Hepatocyte (in vitro differentiated cells): ENCODE measurements around the gene JMJD8. TPM values are rescaled to one million over a fixed set of nuclear protein-coding genes. Genes with fewer than 3 reads are reported as not detected.

ENCODE experiments used
- DNase-seq: peaks from one replicate; pipeline ENCODE4 v3.0.0-alpha.2; 2016; ENCODE audit warnings: low spot score
- H2AFZ ChIP-seq: fragments of 200-600 bp; sonication (generic); 2 replicates; pipeline ENCODE4 v1.6.0; 2016; ENCODE audit warnings: antibody characterized with exemption, mild to moderate bottlenecking
- H3K27ac ChIP-seq: fragments of 200-600 bp; sonication (generic); 2 replicates; pipeline ENCODE4 v1.5.1; 2016; ENCODE audit warnings: mild to moderate bottlenecking
- H3K27me3 ChIP-seq: fragments of 200-600 bp; sonication (generic); 2 replicates; pipeline ENCODE4 v1.6.1; 2016
- H3K36me3 ChIP-seq: fragments of 200-600 bp; sonication (generic); replicated peaks from 2 replicates; pipeline ENCODE4 v1.5.1; 2016; ENCODE audit warnings: low read depth; ENCODE audit not compliant: insufficient read depth
- H3K4me1 ChIP-seq: fragments of 200-600 bp; sonication (generic); 2 replicates; pipeline ENCODE4 v1.5.1; 2016; ENCODE audit warnings: mild to moderate bottlenecking, moderate library complexity; ENCODE audit not compliant: insufficient read depth
- H3K4me2 ChIP-seq: fragments of 200-600 bp; sonication (generic); 2 replicates; pipeline ENCODE4 v1.6.0; 2016
- H3K4me3 ChIP-seq: fragments of 200-600 bp; sonication (generic); 2 replicates; pipeline ENCODE4 v1.5.1; 2016; ENCODE audit warnings: mild to moderate bottlenecking
- H3K79me2 ChIP-seq: fragments of 200-600 bp; sonication (generic); 2 replicates; pipeline ENCODE4 v1.6.0; 2017; ENCODE audit warnings: mild to moderate bottlenecking
- H3K9me2 ChIP-seq: fragments of 200-600 bp; sonication (generic); replicated peaks from 2 replicates; pipeline ENCODE4 v1.6.0; 2017; ENCODE audit warnings: mild to moderate bottlenecking; ENCODE audit not compliant: insufficient read depth
- H3K9me3 ChIP-seq: fragments of 200-600 bp; sonication (generic); 2 replicates; pipeline ENCODE4 v1.5.1; 2016; ENCODE audit warnings: low read depth, mild to moderate bottlenecking
- H4K20me1 ChIP-seq: fragments of 200-600 bp; sonication (generic); 2 replicates; pipeline ENCODE4 v1.6.0; 2016; ENCODE audit warnings: mild to moderate bottlenecking; ENCODE audit not compliant: insufficient read depth, poor library complexity, severe bottlenecking
- CTCF ChIP-seq: fragments of 200-600 bp; sonication (generic); IDR thresholded peaks from 2 replicates; pipeline ENCODE4 v1.5.1; 2016; ENCODE audit warnings: antibody characterized with exemption, mild to moderate bottlenecking; ENCODE audit not compliant: poor library complexity
- EZH2 ChIP-seq: fragments of 200-600 bp; sonication (generic); IDR thresholded peaks from 2 replicates; pipeline ENCODE4 v1.6.1; 2016; ENCODE audit warnings: antibody characterized with exemption, mild to moderate bottlenecking, borderline replicate concordance
- EZH2phosphoT487 ChIP-seq: fragments of 200-600 bp; sonication (generic); IDR thresholded peaks from one replicate; pipeline ENCODE4 v1.6.1; 2018; ENCODE audit warnings: antibody characterized with exemption, mild to moderate bottlenecking, low read depth, moderate library complexity; ENCODE audit not compliant: unreplicated experiment, severe bottlenecking
- WGBS: methylation state at CpG from one replicate; pipeline ENCODE4 v1.1.6; 2016; ENCODE audit warnings: low lambda C conversion rate; ENCODE audit errors: missing lambda C conversion rate; 5-methylcytosine and 5-hydroxymethylcytosine counted together
- polyA plus RNA-seq: library from polyadenylated mRNA; unstranded; fragments of >200 nt; fragmentation: Nextera tagmentation; extraction: Ambion mirVana; gene quantifications from 2 replicates; pipeline ENCODE4 v1.2.1, GENCODE V29; 2016
- total RNA-seq: library from RNA; depleted of rRNA; stranded (reverse); fragments of >200 nt; gene quantifications from 2 replicates; pipeline ENCODE4 v1.2.3, GENCODE V29; 2014

Gene JMJD8
- total and polyA plus RNA-seq, 2 experiments from 2014 or later: 44.3 to 84.3 TPM

- H3K4me3 ChIP-seq: no peak overlapping the region
- 92% methylated on average over 26 of the region's 28 CpGs for WGBS
- H4K20me1 ChIP-seq: no peaks in the 10 kb centered on the region
- no peak overlapping the region for H3K4me2 ChIP-seq
- H2AFZ ChIP-seq: no peak overlapping the region
- H3K27ac ChIP-seq: no peak overlapping the region
- no peaks in the 10 kb centered on the region for H3K9me2 ChIP-seq
- H3K36me3 ChIP-seq: no peaks in the 10 kb centered on the region
- DNase-seq: no peak
- no peaks in the 10 kb centered on the region for H3K27me3 ChIP-seq
- peaks cover 10% of the 10 kb centered on the region for H3K79me2 ChIP-seq
- no peak for TF ChIP-seq EZH2phosphoT487
- TF ChIP-seq EZH2: no peak
- TF ChIP-seq CTCF: no peak
- no peaks in the 10 kb centered on the region for H3K9me3 ChIP-seq
- H3K4me1 ChIP-seq: peaks cover 17% of the 10 kb centered on the region
Observed at GRCh38 chr16:652454-653305, 31.5 kb downstream of the JMJD8 start.

GRCh38 chr16:651844-652243 lies 32.3 kb downstream of the JMJD8 start:
- H3K9me3 ChIP-seq: no peaks in the 10 kb centered on the region
- WGBS: 92% methylated on average over 22 of the region's 22 CpGs
- H3K36me3 ChIP-seq: no peaks in the 10 kb centered on the region
- no peak overlapping the region for H2AFZ ChIP-seq
- TF ChIP-seq EZH2phosphoT487 (no peak), EZH2 (no peak), CTCF (no peak)
- H3K4me1 ChIP-seq: peaks cover 19% of the 10 kb centered on the region
- H3K9me2 ChIP-seq: no peaks in the 10 kb centered on the region
- no peak overlapping the region for H3K4me2 ChIP-seq
- H4K20me1 ChIP-seq: no peaks in the 10 kb centered on the region
- no peaks in the 10 kb centered on the region for H3K27me3 ChIP-seq
- no peak for DNase-seq
- H3K4me3 ChIP-seq: no peak overlapping the region
- H3K27ac ChIP-seq: no peak overlapping the region
- H3K79me2 ChIP-seq: peaks cover 16% of the 10 kb centered on the region

- 13% methylated on average over 26 of the region's 44 CpGs for WGBS
- Histone ChIP-seq H3K4me3 (peak overlapping the region; percentile 72), H3K79me2 (peaks cover 36% of the 10 kb centered on the region), H3K27me3 (no peaks in the 10 kb centered on the region), H3K9me2 (no peaks in the 10 kb centered on the region), H3K36me3 (no peaks in the 10 kb centered on the region), H2AFZ (peak overlapping the region; percentile 59), H3K4me1 (peaks cover 38% of the 10 kb centered on the region), H3K4me2 (peak overlapping the region; percentile 94), H4K20me1 (no peaks in the 10 kb centered on the region), H3K27ac (no peak overlapping the region), H3K9me3 (no peaks in the 10 kb centered on the region)
- no peak for DNase-seq
- TF ChIP-seq CTCF (no peak), EZH2phosphoT487 (no peak), EZH2 (no peak)
Observed at GRCh38 chr16:649631-650030, 34.5 kb downstream of the JMJD8 start.
